Medulla oblongata (tissue), 1 donor: ENCODE measurements around the gene PIN1.
"Not testable (repeated sequence)": the region's sequence is repeated elsewhere in the genome, so short reads cannot be mapped to it uniquely, and the experiment has no call there.

ENCODE experiments used
- DNase-seq: peaks from one replicate; pipeline ENCODE4 v3.0.0-alpha.2; 2015; ENCODE audit errors: extremely low spot score

The PIN1 gene

GRCh38 chr19:9834726-9835506 lies at the start of gene PIN1:
TSS of gene PIN1 (plus strand) at chr19:9835318. CDS start at chr19:9835345, 27 bp downstream.
- peak; percentile 99 for DNase-seq

- DNase-seq: peak; percentile 95
Observed at GRCh38 chr19:9785367-9786331, 49.5 kb upstream of the PIN1 start.

DNA sequence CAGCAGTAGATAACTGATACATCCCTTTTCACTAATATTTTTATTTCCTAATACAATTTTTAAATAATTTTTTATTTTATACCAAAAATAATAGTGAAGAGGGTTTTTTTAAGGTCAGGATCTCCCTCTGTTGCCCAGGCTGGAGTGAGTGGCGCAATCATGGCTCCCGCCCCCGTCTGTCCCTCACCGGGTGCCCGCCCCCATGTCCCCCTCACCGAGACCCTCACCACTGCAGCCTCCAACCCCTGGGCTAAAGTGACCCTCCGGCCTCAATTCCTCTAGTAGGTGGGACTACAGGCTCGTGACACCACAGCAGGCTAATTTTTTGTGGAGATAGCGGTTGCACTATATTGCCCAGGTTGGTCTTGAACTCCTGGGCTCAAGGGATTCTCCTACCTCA lies 48.8 kb upstream of the PIN1 start:
- DNase-seq: no peak

DNA sequence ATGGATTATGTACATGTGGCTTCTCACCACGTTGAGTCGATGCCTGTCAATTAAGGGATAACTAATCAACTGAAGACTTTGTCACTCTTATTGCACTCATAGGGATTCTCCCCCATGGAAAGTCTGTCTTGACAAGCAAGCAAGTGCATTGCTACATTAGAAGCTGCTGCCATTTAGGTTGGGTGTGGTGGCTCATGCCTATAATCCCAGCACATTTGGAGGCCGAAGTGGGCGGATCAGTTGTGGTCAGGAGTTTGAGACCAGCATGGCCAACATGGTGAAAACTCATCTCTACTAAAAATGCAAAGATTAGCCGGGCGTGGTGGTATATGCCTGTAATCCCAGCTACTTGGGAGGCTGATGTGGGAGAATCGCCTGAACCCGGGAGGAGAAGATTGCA lies 48.3 kb upstream of the PIN1 start:
- no peak for DNase-seq

DNA sequence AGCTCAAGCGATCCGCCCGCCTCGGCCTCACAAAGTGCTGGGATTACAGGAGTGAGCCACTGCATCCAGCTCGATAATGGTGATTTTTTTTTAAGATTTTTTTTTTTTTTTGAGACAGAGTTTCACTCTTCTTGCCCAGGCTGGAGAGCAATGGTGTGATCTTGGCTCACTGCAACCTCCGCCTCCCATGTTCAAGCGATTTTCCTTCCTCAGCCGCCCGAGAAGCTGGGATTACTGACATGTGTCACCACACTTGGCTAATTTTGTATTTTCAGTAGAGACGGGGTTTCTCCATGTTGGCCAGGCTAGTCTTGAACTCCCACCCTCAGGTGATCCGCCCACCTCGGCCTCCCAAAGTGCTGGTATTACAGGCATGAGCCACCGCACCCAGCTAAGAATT lies 46.5 kb upstream of the PIN1 start:
- DNase-seq: not testable (repeated sequence)

DNA sequence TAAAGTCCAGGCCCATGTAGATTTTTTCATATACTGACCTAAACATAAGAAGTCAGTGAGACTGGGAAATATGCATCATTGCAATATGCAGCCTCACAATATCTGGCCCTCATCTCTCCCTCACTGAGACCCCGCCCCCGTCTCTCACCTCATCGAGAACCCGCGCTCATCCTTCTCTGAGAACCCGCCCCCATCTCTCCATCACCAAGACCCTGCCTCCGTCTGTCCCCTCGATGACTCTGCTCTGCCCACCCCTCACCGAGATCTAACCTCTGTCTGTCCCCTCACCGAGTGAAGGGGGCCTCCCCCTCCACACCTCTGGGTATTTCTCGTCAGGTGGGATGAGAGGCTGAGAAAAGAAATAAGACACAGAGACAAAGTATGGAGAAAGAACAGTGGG lies 46.1 kb upstream of the PIN1 start:
- DNase-seq: no peak

GRCh38 chr19:9789579-9789978 lies 45.5 kb upstream of the PIN1 start:
- DNase-seq: not testable (repeated sequence)

- not testable (repeated sequence) for DNase-seq
Observed at GRCh38 chr19:9791073-9791367, 44.1 kb upstream of the PIN1 start.

DNA sequence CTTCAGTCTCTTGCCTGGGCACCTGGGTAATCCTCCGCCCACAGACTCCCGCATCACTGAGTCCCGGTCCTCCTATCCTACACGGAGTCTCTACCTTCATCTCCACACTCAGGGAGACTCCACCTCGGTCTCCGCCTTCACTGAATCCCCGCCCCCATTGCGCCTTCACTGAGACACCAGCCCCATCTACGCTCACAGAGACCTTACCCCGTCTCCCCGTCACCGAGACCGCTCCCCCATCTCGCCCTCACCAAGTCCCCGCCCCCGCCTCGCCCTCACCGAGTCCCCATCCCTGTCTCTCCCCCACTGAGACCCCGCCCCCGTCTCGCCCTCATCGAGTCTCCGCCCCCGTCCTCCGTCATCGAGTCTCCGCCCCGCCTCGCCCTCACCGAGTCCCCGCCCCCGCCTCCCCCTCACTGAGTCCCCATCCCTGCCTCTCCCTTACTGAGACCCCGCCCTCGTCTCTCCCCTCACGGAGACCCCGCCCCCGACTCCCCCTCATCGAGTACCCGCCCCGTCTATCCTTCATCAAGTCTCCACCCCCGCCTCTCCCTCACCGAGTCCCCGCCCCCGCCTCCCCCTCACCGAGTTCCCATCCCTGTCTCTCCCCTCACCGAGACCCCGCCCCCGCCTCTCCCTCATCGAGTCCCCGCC lies 43.4 kb upstream of the PIN1 start:
- peak; percentile 97 for DNase-seq

DNA sequence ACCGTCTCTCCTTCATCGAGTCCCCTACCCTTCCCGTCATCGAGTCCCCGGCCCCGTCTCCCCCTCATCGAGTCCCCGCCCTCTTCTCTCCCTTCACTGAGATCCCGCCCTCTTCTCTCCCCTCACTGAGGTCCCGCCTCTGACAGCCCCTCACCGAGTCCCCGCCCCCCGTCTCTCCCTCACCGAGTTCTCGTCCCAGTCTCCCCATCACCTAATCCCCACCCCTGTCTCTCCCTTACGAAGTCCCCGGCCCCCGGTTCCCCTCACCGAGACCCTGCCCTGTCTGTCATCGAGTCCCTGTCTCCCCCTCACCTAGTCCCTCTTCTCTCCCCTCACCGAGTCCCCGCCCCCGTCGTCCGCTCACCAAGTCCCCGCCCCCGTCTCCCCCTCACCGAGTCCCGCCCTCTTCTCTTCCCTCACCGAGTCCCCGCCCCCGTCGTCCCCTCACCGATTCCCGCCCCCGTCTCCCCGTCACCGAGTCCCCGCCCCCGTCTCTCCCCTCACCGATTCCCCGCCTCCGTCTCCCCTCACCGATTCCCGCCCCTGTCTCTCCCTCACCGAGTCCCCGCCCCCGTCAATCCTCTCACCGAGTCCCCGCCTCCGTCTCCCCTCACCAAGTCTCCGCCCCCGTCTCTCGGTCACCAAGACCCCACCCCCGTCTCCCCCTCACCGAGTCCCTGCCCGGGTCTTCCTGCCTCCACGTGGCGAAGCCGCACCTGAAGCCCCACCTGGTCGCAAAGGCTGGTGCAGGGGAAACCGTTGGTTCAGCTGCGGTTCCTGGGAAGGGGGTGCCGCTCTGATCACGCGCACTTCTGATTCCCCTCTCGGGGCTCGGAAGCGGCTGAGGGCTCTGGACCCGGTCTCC lies 42.7 kb upstream of the PIN1 start:
- peak; percentile 95 for DNase-seq

- DNase-seq: peak; percentile 27
Observed at GRCh38 chr19:9793071-9793591, 42.0 kb upstream of the PIN1 start.

- peak; percentile 96 for DNase-seq
Observed at GRCh38 chr19:9796113-9796773, 38.9 kb upstream of the PIN1 start.

DNA sequence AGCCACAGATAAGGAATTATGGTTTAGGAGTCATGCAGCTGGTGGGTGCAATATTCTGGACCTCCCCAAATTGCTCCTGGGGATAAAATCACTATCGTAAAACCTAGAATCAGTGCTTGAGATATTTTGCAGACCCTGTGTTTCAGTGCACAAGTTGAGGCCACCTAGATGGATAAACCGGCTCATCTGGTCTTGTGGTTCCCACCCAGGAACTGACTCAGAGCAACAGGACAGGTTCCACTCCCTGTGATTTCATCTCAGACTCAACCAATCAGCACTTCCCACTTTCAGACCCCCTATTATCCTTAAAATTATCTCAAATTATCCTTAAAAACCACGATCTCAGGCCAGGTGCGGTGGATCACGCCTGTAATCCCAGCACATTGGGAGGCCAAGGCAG lies 37.2 kb upstream of the PIN1 start:
- DNase-seq: no peak

DNA sequence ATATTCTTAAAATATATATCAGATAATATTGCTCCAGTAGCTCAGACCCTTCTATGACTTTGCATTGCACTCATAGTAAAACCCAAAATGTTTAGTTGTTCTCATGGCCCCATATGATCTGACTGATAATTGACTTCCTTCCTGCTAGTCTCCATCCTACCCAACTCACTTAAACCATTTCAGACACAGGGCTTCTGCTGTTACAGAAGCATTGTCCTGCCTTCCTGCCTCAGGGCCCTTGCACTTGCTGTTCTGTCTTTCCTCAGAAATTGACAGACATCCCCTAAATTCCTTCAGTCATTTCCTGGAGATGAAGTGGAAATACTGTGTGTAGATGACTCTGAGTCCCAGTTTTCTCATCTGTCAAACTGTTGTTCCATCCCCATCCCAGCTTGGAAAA lies 36.0 kb upstream of the PIN1 start:
- DNase-seq: no peak

DNA sequence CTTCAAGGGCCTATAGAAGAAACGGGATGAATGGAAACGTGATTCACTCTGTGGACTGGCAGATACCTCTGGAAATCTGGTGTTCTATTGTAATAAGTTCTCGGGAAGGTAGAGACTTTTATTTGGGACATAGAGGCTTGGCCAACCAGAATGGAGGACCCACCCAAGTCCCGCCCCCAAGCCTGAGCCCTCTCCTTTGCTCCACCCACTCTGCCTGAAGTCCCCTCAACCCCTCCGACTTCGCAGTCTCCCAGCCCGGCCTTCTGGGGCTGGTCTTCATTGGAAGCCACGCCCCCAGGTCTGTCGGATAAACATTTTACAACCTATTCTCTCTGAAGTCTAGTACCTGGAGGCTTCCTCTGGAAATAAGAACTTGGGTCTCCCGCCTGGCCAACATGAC lies 33.1 kb upstream of the PIN1 start:
- DNase-seq: no peak

DNA sequence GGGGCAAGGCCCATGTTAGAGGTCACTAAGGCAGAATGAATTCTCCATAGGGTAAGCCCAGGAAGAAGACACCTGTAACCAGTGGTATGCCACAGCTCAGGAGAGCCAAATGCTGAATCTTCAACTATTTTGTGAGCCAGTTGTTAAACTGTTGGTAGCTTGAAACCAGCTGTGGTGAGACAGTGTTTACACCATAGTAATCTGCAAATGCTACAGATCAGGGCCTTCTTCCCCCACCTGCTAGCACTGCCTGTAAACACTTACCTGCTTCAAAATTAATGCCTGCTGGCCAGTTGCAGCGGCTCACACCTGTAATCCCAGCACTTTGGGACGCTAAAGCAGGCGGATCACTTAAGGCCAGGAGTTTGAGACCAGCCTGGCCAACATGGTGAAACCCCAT lies 28.3 kb upstream of the PIN1 start:
- no peak for DNase-seq

DNA sequence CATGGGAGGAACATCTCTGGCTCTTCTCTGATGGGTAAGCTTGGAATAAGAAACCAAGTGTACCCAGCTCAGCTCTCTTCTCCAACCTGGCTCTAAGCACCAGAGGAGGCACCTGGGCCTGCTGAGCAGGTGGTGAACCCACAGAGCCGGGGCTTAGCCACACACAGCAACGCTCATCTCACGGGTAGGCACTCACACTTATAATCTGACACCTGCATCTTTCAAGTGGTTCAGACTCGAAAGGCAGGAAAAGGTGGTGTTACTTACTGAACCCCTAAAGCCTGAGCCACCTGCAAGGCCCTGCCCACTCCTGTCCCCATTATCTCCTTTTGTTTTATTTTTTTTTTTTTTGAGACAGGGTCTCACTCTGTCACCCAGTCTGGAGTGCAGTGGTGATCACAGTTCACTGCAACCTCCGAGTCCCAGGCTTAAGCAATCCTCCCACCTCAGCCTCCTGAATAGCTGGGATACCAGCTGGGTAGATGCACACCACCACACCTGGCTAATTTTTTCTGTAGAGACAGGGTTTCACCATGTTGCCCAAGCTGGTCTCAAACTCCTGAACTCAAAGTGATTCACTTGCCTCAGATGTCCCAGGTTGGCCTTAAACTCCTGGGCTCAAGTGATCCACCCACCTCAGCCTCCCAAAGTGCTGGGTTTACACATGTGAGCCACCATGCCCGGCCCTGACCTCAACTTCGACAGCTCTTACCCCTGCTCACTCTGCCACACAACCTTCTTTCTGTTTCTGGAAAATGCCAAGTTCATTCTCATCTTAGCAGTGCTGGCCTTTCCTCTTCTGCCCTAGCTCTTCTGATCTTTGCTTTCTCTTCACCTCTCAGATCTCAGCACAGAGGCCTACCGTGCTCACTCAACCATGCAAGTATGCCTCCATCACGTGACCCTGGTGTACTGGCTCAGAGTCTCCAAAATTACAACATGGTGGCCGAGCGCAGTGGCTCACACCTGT lies 26.0 kb upstream of the PIN1 start:
- no peak for DNase-seq

- no peak for DNase-seq
Observed at GRCh38 chr19:9811139-9811538, 24.0 kb upstream of the PIN1 start.

- DNase-seq: no peak
Observed at GRCh38 chr19:9818175-9818733, 16.9 kb upstream of the PIN1 start.
